Stimulated activated CD4-positive, alpha-beta T cell treated with anti-CD3 and anti-CD28 coated beads, Interleukin-1b, Interleukin-23, amount 100 ng/mL, for 48 hours (primary cell): ENCODE measurements around the gene ZG16B.

ENCODE experiments used
- DNase-seq: peaks from one replicate; pipeline ENCODE4 v3.0.0-alpha.2; 2020

ZG16B gene

DNA sequence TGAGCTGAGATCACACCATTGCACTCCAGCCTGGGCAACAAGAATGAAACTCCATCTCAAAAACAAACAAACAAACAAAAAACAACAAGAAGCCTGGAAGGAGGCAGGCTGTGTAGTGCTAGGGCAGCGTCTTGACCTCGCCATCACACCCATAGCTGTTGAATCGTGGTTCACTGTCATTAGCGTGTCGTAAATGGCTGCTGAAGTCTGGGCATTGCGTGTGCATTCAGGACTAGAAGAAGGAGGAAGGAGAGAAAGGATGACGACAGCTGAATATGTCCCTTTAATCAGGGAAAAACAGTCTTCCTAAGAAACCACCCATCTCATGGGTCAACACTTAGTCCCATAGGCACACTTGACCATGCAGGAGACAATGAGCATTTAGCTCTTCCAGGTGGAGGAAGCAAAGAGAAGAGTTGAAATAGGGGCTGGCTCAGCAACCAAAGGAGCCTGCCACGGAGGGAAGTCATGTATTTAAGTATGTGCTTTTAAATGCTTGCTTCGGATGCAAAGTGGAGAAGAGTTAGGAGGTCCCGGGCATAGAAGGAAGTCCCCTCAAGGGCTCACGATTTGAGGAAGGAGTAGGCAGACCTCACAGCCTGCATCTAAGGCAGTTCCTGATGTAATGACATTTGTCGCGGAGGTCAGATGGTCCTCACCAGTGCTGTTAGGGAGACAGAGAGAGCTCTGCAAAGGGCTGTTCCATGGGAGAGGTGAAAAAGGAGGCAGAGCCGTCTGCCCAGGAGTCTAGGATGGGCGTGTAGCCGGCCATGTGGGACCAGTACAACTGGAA lies 19.0 kb downstream of the ZG16B start:
- no peak for DNase-seq

DNA sequence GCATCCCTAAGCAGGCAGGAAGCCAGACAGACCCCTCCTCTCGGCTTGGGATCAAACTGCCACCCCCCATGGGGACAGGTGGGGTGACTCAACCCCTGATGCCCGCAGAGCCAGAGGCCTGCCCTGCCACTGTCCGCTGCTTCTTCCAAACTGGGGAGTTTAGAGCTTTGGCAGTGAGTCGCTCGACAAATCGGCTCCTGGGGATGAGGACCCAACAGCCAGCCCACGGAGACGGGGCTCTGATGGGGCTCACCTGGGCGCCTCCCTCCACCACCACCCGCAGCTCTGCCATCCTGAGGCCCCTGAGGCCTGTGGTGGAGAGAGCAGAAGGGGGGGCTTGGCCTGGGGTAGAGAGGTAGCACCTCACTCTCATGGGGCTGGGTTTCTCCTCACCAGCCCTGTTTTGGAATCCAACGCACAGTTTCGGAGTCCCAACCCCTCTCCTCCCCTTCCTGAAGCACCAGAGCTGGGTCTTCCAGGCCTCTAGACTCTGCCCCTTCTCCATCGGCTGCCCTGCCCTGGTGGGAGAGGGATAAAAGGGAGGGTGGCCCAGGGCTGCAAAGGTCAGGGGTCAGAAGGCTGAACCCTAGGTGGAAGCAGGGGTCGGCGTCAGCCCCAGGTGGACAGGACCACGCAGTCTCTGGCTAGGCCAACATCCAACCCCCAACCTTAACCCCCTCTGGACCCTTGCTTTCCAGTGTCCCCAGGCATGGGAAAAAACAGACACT lies 22.1 kb downstream of the ZG16B start:
- DNase-seq, result no peak

DNA sequence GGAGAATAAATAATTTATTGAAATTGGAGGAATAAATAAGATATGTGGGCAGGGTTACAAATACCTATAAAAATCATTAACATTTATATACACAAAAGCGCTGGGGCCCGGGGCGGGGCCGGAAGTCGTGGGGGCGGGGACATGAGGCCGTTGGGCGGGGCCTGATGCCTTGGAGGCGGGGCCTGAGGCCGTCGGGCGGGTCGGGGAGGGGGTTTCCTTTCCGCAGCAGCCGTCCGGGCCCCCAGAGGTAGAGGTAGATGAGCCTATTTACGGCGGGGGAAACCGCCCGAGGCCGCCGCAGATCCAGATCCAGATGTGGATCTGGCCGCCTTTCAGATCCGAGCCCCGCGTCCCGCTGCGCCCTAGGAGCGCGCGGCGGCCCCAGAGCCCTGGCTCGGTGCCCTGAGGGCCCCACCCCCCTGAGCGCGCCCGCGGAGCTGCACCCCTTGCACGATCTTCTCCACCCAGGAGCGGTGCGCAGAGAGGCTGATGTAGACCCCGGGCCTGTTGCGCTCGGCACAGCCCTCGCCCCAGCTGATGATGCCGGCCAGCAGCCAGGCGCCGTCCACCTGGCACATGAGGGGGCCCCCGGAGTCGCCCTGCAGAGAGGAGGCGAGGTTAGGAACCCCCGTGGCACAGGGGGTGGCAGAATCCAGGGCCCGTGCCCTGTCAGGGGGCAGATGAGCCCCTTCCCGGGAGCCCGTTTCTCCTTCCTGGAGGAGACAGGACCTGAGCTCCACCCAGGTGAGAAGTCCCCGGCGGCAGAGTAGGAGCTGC lies 22.8 kb downstream of the ZG16B start:
- no peak for DNase-seq

DNA sequence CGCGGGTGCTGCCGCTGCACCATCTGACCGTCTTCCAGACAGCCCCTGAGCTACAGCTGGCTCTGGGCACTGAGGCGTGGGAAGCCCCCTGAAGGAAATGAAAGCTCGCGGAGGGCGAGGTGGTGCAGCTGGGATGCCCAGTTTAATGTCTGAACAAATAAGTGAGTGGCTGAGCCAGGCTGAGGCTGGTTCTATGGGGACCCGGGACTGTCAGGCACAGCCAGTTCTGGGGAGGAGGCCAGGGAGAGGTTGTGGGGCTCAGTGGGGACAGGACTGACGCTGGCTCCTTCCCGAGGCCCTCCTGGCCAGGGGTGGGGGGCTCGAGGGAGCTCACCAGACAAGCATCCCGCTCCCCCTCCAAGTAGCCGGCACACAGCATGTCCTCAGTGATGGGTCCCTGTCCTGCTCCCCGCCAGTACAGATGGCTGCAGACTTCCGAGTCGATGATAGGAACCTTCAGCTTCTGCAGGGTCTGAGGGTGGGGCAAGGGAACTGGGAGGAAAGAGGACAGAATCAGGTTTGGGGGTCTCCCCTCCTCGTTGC lies 23.5 kb downstream of the ZG16B start:
- DNase-seq, result no peak

DNA sequence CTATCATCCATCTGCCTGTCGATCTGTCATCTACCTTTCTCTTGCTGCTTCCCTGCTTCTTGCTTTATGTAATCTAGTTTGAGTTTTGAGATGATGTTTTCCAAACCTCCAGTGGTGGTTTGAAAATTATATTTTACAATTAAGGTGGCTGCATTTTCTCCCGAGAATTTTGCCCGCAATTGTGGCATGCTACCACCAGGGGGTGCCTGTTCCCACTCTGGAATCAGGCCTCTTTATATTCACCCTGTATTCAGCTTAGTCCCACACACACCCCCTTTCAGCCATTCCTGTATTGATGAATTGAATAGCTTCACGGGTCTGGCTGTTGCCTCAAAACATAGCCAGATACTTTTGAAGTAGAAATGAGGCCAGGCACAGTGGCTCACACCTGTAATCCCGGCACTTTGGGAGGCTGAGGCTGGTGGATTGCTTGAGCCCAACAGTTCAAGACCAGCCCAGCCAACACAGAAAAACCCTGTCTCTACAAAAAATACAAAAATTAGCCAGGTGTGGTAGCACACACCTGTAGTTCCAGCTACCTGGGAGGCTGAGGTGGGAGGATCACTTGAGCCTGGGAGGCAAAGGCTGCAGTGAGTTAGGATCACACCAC lies 24.7 kb downstream of the ZG16B start:
- DNase-seq, result no peak

DNA sequence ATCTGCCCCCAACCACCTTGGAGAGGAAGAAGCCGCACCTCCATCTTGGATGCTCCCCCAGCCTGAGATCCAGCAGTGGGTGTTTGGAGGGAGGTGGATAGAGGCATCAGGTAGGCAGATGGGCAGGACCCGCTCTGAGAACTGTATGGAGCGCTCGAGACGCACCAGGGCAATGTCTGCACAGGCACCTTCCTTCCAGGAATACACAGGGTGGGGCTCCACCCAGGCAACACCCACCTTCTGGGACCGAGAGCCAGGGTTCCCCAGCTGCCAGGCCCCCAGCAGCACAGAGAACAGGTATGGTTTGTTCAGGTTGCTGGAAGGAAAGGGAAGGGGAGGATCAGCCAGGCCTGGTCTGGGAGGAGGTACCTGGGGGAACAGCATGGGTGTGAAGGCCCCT lies 25.4 kb downstream of the ZG16B start:
- DNase-seq, result no peak

DNA sequence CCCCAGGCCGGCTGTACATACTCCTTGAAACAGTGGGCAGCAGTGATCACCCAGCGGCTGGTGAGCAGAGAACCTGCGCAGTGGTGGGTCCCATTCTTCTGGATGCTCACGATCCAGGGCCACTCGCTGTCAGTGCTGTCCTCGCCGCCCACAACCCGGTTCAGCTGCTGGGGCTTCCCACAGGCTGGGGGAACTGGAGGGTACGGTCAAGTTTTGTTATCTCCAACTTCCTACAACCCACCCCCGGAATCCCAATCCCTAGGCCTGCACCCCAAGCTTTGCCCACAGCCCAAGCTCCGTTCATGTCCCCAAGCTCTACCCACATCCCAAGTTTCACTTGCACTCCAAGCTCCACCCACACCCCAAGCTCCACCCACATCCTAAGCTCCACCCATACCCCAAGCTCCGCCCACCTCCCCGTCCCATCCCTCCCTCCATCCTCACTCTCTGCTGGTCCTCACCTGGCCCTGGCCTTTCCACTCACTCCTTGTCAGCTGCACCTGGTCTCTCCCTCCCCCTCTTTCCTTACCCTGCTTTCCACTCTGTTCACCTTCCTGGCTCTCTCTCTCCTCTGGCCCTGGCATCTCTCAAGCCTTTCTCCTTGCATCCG lies 26.1 kb downstream of the ZG16B start:
- peak; percentile 26 for DNase-seq

DNA sequence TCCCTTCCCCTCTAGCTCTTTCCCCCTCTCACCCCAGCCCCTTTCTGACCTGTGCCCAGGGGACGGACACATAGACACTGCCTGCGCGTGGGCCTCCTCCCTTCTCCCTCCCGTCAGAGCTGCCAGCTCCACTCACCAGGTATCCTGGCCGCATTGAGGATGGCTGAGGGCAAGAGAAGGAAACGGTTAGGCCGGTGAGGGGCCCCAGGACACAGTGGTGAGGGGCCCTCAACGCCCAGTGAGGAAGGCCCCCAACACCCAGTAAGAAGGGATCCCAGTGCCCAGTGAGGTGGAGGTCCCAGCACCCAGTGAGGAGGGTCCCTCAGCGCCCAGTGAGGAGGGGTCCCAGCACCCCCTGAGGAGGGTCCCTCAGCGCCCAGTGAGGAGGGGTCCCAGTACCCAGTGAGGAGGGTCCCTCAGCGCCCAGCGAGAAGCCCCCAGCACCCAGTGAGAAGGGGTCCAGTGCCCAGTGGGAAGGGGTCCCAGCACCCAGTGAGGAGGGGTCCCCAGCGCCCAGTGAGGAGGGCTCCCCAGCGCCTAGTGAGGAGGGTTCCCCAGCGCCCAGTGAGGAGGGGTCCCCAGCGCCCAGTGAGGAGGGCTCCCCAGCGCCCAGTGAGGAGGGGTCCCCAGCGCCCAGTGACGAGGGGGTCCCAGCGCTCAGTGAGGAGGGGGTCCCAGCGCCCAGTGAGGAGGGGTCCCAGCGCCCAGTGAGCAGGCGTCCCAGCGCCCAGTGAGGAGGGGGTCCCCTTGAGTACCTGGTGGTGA lies 26.8 kb downstream of the ZG16B start:
- DNase-seq, result no peak

DNA sequence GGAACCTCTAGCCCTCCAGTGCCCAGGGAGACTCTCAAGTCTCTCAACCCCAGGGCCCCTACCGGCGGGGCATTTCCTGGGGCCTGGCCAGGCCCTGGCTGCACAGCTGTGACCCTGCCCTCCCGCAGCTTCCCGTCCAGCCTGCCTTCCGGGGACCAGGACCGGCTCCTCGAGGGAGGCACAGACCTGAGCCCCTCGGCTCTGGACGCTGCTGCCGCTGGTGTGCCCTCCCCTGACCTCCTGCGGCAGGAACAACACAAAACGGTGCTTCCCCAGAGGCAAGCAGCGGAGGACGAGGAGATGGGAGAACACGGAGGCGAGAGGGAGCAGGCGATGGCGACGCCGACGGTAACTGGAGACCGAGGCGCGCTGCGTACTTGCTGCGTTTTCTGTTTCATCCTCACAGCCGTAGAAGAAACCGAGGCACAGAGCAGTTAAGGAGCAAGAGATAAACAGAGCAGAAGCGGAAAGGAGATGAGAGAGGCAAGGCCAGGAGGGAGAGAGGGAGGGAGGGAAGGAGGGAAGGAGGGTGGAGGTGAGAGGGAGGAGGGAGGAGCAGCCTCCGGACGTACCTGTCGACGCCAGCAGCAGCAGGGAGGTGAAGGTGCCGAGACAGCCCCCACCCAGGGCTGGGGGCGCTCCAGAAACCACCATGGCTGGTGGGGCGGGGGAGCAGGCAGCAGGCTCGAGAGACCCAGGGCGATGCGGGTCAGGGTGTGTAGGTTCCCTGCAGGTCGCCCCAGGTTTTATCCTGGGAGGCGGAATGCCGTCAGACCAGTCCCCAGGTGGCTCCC lies 27.5 kb downstream of the ZG16B start, which contains the start of gene PRSS22:
PRSS22 (minus strand) TSS at position 720 of the 794 bp plus-strand sequence; CDS start at position 654, 66 bp downstream.
- no peak for DNase-seq

DNA sequence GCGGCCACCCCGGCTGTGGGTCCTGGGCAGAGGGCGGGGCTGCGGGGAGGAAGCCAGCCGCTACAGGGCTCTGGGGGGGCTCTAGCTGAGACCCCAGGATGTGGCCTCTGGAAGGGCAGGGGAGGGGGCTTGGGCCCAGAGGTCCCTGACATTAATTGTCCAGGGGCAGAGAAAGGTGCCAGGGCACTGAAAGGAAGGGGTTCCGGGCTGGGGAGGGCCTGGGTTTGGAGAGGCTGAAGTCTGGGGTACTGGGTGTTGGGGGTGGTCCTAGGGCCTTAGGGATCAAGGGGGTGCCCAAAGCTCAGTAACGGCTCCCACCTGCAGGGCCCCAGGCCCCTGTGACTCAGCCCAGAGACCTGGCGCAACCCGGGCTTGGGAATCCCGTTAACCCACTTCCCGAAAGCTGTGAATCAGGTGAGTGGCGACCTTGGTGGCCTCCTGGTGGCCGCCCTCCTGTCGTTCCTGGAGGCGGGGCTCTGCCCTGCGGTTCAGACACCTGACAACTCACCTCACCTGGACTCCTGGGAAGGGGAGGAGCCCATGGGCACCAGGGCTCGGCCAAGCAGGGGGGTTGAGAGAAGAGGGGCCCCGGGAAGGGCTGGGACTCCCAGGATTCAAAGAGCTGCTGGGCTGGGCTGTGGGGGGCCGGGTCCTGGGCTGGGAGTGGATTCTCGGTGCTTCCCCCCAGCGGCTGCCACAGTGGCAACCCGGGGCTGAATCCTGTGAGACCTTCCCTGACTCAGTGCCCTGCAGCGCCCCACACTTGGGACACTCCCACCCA lies 28.3 kb downstream of the ZG16B start:
- no peak for DNase-seq

DNA sequence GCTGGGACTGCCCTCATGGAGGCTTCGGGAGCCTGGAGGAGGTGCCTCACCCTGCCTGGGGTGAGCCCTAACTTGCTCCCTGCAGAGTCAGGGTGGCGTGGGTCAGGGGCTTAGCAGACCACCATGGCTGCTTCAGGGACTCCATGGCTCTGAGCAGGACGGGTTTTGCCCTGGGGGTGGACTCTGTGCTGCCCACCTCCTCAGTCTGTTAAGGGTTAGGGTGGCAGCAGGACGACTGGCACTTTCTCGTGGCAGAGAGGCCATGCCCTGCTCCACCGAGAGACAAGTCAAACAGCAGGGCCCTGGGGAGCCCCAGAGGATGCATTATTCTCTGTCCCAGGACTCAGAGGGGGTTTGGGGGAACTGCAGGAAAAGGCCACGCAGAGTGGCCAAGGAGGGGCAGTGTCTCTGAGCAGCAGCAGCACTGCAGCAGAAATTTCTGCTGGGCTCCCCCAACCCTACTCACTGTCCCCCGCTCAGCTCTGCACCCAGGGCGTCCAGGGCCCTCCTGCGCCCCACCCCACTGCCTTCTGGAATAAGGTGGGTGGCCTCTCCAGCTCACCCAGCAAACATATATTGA lies 29.7 kb downstream of the ZG16B start:
- no peak for DNase-seq

DNA sequence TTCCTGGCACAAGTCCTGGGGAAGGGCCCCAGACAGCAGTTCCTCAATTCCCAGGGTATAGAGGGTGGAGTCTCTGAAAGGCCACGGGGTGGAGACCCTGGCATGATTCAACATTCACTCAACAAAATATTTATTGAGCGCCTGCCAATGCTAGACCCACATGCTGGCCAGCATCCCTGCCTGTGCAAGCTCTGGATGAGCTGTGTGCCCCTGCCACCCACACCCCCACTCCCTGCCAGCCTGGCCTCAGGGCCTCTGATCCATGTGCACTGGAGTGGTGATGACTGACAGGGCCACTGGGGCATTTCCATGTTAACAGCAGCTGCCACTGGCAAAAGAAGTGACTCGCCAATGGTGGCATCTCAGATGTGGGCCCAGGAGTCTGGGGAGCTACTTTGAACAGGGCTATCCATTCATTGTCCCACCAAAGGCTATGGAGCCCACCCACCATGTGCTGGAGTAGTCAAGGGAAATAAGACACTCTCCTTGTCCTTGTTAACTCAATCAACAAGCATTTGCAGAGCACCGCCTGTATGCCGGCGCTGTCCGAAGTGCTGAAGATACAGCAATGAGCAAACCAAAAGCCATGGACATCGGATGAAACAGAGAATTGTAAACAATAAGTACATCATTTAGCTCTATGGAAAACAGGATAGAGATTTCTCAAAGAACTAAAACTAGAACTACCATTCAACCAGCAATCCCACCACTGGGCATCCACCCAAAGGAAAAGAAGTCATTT lies 30.9 kb downstream of the ZG16B start:
- no peak for DNase-seq

DNA sequence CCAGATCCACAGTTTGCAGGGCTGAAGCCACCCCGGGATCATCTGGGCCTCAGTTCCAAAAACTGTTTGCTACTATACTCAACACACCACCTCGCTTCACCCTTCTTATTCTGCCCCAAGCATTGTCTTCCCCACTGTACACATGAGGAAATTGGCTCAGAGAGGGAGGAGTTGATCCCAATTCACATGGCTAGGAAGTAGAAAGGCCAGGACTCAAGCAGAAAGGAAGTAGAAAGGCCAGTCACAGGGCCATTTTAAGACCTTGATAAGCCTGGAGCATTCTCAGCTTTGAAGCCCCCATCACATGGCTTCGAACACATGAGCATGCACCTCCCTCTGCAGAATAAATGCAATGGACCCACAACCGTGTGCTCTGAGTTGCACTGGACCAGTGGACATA lies 35.5 kb downstream of the ZG16B start:
- no peak for DNase-seq

DNA sequence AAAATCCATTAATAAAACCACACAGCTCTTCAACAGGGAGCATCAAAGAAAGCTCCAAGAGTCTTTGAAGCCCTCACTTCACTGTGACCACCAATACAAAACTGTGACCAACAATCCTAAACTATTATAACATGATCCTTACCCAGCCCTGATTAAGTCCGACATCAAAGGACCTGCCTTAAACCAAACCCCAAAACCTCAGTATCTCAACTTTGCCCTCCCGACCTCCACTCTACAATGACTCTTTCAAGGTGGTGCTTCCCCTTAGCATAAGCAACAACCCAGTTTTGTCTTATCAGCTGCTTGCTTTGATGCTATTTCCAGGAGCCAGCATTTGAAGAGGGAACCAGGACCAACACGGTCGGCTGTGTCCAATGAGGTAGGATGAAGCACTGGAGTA lies 36.3 kb downstream of the ZG16B start:
- DNase-seq, result no peak

DNA sequence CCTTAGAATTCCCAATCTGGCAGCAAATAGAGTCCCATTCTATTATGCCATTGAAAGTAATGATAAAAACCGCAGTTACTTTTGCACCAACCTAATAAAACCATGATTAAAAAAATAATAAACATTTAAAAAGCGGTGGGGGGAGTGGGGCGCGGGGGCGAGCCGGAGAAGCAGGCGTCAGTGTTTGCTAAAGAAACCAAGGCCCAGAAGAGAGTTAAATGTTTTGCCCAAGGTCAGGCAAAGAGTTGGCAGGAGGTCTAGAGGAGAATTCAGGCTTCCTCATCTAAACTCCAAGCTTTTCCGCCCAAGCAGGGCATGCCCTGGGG lies 37.5 kb downstream of the ZG16B start:
- DNase-seq, result no peak

DNA sequence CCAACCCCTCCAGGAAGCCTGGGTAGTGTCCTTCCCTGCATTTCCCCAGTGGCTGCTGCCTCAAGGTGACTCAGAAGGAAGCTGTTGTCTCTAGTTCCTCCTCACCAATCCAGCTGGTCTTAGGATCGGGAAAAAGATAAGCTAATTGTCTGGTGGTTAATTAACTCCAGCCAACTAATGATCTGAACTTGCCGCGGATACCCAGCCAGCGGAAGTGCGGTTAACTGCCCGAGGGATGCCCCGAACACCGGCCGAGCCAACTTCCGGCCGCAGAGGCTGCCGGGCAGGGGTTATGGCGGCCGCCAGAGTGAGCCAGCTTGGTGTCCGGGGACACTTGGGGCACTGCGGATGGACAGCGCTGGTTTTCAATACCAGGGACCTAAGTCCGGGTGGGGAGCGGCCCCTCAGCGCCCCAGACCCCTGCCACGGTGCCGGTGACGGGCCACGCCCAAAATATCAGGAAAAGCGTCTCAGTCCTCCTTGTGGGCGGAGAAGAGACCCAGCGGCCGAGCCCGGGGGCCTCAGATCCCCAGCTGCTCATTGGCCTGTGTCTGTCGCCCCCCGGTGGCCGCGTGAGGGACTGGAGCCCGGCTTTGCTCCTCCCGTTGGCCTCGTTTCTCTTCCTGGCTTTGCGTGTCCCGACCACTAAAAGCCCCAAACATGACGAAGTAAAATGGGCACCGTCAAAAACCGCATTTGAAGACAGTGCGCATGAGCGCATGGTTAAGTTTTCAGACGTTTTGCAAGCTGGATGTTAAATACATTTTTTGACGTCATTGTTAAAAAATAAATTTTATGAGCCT lies 38.1 kb downstream of the ZG16B start:
- DNase-seq, result peak; percentile 97

DNA sequence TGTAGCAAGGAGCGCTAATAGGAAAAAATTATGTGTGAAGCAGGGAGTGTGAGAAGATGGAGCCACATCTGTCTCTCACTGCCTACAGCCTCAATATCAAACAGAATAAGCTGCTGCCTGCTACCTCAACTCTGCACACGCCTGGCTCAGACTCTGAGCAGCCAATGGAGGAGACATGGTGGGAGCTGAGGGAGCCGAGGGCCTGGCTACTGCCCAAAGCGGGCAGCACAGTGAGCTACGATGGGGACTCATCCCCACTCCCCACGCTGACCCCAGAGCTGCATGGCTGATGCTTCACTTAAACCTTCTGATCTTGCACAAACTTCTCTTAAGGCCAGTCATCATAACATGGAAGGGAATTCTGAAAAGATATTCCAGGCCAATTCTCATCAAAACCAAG lies 41.8 kb downstream of the ZG16B start:
- no peak for DNase-seq
